ENCODE data around the gene CRYBG3. TPM values are rescaled to one million over a fixed set of nuclear protein-coding genes. Genes with fewer than 3 reads are reported as not detected.

CRYBG3 gene
- polyA plus RNA-seq, 1 donor (not counting 4 experiments of a cell fraction or from before 2014, with no cell fraction given), result 6.9 TPM

DNA sequence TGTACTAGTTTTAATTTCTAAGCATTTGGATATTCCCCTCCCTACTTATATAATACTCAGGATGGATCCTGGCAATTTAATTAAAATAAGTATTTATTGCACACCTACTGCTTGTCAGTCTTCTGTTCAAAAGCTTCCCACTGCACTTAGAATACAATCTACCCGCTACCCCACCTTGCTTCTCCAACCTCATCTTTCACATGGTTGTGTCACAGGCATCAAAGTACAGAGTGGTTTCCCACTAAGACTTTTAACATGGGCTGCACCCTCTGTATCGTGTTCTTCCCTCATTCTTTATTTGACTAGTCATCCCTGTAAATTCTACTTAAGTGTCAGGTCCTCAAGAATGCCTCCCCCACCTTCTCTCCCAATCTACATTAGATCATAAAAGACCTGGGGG, 115.4 kb downstream of the CRYBG3 start:
- Histone ChIP-seq H3K9ac (ENCODE audit: control insufficient read depth, extremely low read depth, insufficient read depth, low read length) (no peak overlapping the region), H2AFZ (ENCODE audit: control insufficient read depth, low read length) (no peak overlapping the region), H3K9me3 (ENCODE audit: control insufficient read depth, low read depth, low read length) (no peaks in the 10 kb centered on the region), H3K9me1 (ENCODE audit: control insufficient read depth, extremely low read depth, insufficient read depth, low read length) (no peaks in the 10 kb centered on the region), H3K4me1 (ENCODE audit: control insufficient read depth, extremely low read depth, insufficient read depth, low read length) (no peaks in the 10 kb centered on the region), H3K27ac (ENCODE audit: control insufficient read depth, insufficient read depth, low read length) (no peak overlapping the region), H3K4me2 (ENCODE audit: control insufficient read depth, extremely low read depth, insufficient read depth, low read depth, low read length) (no peak overlapping the region), H3K4me3 (ENCODE audit: control insufficient read depth in 2 of 3, extremely low read depth in 1 of 3, insufficient read depth in 2 of 3, low read depth in 1 of 3, low read length in 3 of 3) (no peak overlapping the region), H3K79me2 (ENCODE audit: control insufficient read depth, insufficient read depth, low read length) (no peaks in the 10 kb centered on the region), H3K27me3 (ENCODE audit: control insufficient read depth, extremely low read depth, insufficient read depth, low read length) (no peaks in the 10 kb centered on the region), H4K20me1 (ENCODE audit: control insufficient read depth, extremely low read depth, insufficient read depth, low read length) (no peaks in the 10 kb centered on the region), H3K36me3 (ENCODE audit: control insufficient read depth in 2 of 2, extremely low read depth in 1 of 2, insufficient read depth in 2 of 2, low read length in 2 of 2) (peaks cover 5 to 9% of the 10 kb centered on the region in 2 experiments)
- dilution Hi-C loops (cut with MboI; ENCODE audit: extremely low pct_ligation_motif_present, low sequenced_read_pairs), result no loop called here
- TF ChIP-seq EZH2 (IDR thresholded peaks at IDR 0.05; ENCODE audit: low read length), result no peak
- TF ChIP-seq, protein P1, sequence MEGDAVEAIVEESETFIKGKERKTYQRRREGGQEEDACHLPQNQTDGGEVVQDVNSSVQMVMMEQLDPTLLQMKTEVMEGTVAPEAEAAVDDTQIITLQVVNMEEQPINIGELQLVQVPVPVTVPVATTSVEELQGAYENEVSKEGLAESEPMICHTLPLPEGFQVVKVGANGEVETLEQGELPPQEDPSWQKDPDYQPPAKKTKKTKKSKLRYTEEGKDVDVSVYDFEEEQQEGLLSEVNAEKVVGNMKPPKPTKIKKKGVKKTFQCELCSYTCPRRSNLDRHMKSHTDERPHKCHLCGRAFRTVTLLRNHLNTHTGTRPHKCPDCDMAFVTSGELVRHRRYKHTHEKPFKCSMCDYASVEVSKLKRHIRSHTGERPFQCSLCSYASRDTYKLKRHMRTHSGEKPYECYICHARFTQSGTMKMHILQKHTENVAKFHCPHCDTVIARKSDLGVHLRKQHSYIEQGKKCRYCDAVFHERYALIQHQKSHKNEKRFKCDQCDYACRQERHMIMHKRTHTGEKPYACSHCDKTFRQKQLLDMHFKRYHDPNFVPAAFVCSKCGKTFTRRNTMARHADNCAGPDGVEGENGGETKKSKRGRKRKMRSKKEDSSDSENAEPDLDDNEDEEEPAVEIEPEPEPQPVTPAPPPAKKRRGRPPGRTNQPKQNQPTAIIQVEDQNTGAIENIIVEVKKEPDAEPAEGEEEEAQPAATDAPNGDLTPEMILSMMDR (optimal IDR thresholded peaks at IDR 0.05 in 1 of 3, IDR thresholded peaks at IDR 0.05 in 1 of 3, conservative IDR thresholded peaks at IDR 0.05 in 1 of 3; ENCODE audit: extremely low read depth in 1 of 3, insufficient read depth in 2 of 3, low read length in 3 of 3), result no peak
- FAIRE-seq (no peak), DNase-seq (ENCODE audit: low read depth, low spot score) (no peak)

DNA sequence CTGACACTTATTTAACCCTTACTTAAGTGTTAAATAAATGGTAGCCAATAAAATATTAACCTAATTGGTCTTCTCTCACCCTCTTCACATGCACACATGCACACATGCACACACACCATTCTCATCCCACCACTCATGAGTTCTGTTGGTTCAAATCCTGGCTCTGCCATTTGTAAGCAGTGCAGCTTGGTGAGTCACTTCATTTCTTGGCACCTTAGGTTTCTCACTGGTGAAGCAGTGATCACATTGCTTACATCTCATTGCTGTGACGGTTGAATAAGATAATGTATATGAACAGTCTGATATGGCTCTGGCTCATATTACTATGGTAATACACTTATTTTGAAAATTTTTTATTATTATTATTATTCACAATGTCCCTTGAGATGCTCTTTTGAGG, 116.6 kb downstream of the CRYBG3 start:
- no peak for DNase-seq (ENCODE audit: low read depth, low spot score)
- H3K4me2 ChIP-seq (ENCODE audit: control insufficient read depth, extremely low read depth, insufficient read depth, low read depth, low read length), result no peak overlapping the region
- no peaks in the 10 kb centered on the region for H3K9me1 ChIP-seq (ENCODE audit: control insufficient read depth, extremely low read depth, insufficient read depth, low read length)
- H3K9me3 ChIP-seq (ENCODE audit: control insufficient read depth, low read depth, low read length), result no peaks in the 10 kb centered on the region
- no peaks in the 10 kb centered on the region for H3K27me3 ChIP-seq (ENCODE audit: control insufficient read depth, extremely low read depth, insufficient read depth, low read length)
- H3K79me2 ChIP-seq (ENCODE audit: control insufficient read depth, insufficient read depth, low read length), result no peaks in the 10 kb centered on the region
- no peak for FAIRE-seq
- dilution Hi-C loops (cut with MboI; ENCODE audit: extremely low pct_ligation_motif_present, low sequenced_read_pairs), result no loop called here
- no peak overlapping the region for H3K27ac ChIP-seq (ENCODE audit: control insufficient read depth, insufficient read depth, low read length)
- H3K4me1 ChIP-seq (ENCODE audit: control insufficient read depth, extremely low read depth, insufficient read depth, low read length), result no peaks in the 10 kb centered on the region
- peaks cover 8 to 9% of the 10 kb centered on the region in 2 experiments for H3K36me3 ChIP-seq (ENCODE audit: control insufficient read depth in 2 of 2, extremely low read depth in 1 of 2, insufficient read depth in 2 of 2, low read length in 2 of 2)
- no peak overlapping the region for H3K4me3 ChIP-seq (ENCODE audit: control insufficient read depth in 2 of 3, extremely low read depth in 1 of 3, insufficient read depth in 2 of 3, low read depth in 1 of 3, low read length in 3 of 3)
- no peak overlapping the region for H2AFZ ChIP-seq (ENCODE audit: control insufficient read depth, low read length)
- TF ChIP-seq, protein P1 (optimal IDR thresholded peaks at IDR 0.05 in 1 of 3, IDR thresholded peaks at IDR 0.05 in 1 of 3, conservative IDR thresholded peaks at IDR 0.05 in 1 of 3; ENCODE audit: extremely low read depth in 1 of 3, insufficient read depth in 2 of 3, low read length in 3 of 3), result no peak
- no peak for TF ChIP-seq EZH2 (IDR thresholded peaks at IDR 0.05; ENCODE audit: low read length)
- no peak overlapping the region for H3K9ac ChIP-seq (ENCODE audit: control insufficient read depth, extremely low read depth, insufficient read depth, low read length)
- H4K20me1 ChIP-seq (ENCODE audit: control insufficient read depth, extremely low read depth, insufficient read depth, low read length), result no peaks in the 10 kb centered on the region
